NOMO-1 (cell line): ENCODE results near the gene FAM181A.

Experiments used
- DNase-seq, 2 experiments: peaks; one replicate each; lab custom pipeline; 2025; ENCODE audit not compliant: unreplicated experiment in 2 of 2; lab: John Stamatoyannopoulos, UW

FAM181A gene

DNA sequence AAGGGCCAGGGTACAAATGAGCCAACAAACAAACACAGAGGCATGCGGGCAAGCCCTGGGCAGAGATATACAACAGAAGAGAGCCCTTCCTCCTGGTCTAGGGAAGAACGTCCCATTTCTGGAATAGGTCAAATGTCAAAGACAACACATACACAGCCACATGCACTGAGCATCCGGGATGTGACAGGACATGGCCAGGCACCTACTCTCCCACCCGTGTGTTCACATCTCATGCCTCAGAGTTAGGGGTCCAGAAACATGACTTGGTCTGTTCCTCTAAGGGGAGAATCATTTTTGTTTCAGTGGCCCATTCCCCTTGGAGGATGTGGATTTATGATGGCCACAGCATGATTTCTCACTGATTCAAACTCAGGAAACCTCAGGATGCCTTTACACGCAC lies 50.0 kb downstream of the FAM181A start:
- DNase-seq, result no peak

- peak; percentile 13 to 59 for DNase-seq
These were observed 50.8 kb downstream of the FAM181A start for GRCh38 chr14:93977790-93978581.

DNA sequence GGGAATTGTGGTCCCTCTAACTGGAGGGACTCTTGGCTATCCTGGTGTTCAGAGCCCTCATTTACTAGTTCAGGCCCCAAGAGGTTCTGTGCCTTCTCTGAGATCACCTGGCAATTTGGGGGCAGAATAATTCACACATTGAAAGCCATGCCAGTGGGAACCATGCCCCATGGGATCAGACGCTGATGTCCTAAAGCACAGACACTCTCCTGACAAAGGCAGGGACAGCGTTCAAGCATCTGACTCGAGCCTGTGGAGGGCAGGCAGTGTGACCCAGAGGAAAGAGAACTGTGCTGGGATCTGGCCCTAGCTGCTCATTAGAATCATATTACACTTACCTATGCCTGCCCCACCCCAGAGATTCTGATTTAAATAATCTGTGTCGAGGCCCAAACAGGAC lies 51.6 kb downstream of the FAM181A start:
- no peak for DNase-seq
